Measurements from ENCODE around the gene RCAN1. TPM values are rescaled to one million over a fixed set of nuclear protein-coding genes. Genes with fewer than 3 reads are reported as not detected.

The RCAN1 gene
- total RNA-seq, 1 experiment from 2014 or later = 9.7 TPM

GRCh38 chr21:34519016-34519415 is 95.9 kb downstream of the RCAN1 start:
- DNase-seq (ENCODE audit: low read depth, low spot score) (no peak), ATAC-seq (no peak)
- Histone ChIP-seq H3K9ac (ENCODE audit: low read length) (no peak overlapping the region), H2AFZ (ENCODE audit: low read depth, low read length, poor library complexity, severe bottlenecking) (no peak overlapping the region), H3K79me2 (ENCODE audit: insufficient read depth, low read length) (no peaks in the 10 kb centered on the region), H3K9me3 (ENCODE audit: control insufficient read depth in 1 of 2, insufficient read depth in 1 of 2, low read depth in 1 of 2, low read length in 2 of 2) (no peaks in the 10 kb centered on the region), H4K20me1 (ENCODE audit: insufficient read depth) (no peaks in the 10 kb centered on the region), H3K4me1 (ENCODE audit: control insufficient read depth in 1 of 2, insufficient read depth in 2 of 2, low read length in 2 of 2) (no peaks in the 10 kb centered on the region), H3K9me2 (ENCODE audit: insufficient read depth) (no peaks in the 10 kb centered on the region), H3K4me2 (ENCODE audit: low read length) (no peak overlapping the region), H3K27ac (ENCODE audit: low read depth, low read length) (no peak overlapping the region), H3K4me3 (replicated peaks in 1 of 2; ENCODE audit: low read depth in 1 of 2, low read length in 2 of 2) (no peak overlapping the region), H3K36me3 (ENCODE audit: control insufficient read depth in 1 of 2, insufficient read depth in 2 of 2, low read length in 2 of 2) (no peaks in the 10 kb centered on the region), H3K27me3 (ENCODE audit: insufficient read depth, low read length) (no peaks in the 10 kb centered on the region)
- ChIA-PET POLR2A (no interaction called here), CTCF (no interaction called here), RAD21 (ENCODE audit: low non-redundant PET in 1 of 2, low total read pairs in 2 of 2, uncharacterized antibody in 2 of 2, unreplicated experiment in 2 of 2) (no interaction called here)
- BruUV-seq (replicated peaks) = no TSS peak
- intact Hi-C loops (cut with micrococcal nuclease) = no loop called here
- TF ChIP-seq SIN3A (IDR thresholded peaks at IDR 0.05; ENCODE audit: low read depth) (no peak), ATF3 (IDR thresholded peaks at IDR 0.05) (no peak), EZH2phosphoT487 (IDR thresholded peaks at IDR 0.05; ENCODE audit: borderline replicate concordance) (no peak), TCF7L2 (IDR thresholded peaks at IDR 0.05; ENCODE audit: borderline replicate concordance, extremely low read depth, insufficient read depth, insufficient read length) (no peak), MAX (IDR thresholded peaks at IDR 0.05) (no peak), ELF1 (IDR thresholded peaks at IDR 0.05; ENCODE audit: borderline replicate concordance, low read depth) (no peak), JUND (IDR thresholded peaks at IDR 0.05) (no peak), REST (IDR thresholded peaks at IDR 0.05; ENCODE audit: low read depth) (no peak), SP1 (IDR thresholded peaks at IDR 0.05; ENCODE audit: low read depth) (no peak)
